Medulla oblongata (tissue), 1 donor: ENCODE data around the gene KLF18.
"Not testable (repeated sequence)": the region's sequence is repeated elsewhere in the genome, so short reads cannot be mapped to it uniquely, and the experiment has no call there.

ENCODE experiments used
- DNase-seq: peaks from one replicate; pipeline ENCODE4 v3.0.0-alpha.2; 2015; ENCODE audit errors: extremely low spot score

Gene KLF18

DNA sequence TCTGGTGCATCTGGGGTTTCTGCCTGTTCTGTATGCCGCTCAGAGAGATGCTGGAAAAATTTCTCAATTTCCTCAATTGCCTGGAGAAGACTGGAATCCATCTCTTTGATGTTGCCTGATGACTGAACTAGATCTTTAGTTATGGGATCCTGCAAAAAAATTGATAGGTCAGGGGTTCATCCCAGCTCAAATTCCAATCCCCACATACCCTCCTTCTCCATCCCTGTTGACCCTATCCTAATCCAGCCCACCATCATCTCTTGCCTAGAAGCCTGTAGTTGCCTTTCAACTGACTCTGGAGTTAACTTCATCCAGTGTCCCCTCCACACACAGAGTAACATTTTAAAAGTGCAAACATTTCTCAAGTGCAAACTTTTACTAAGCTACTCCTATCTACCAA is at the start of gene KLF18:
Gene KLF18 (minus strand): TSS at position 101 of the 400 bp plus-strand sequence. CDS start 0 bp downstream, at position 101.
- DNase-seq: no peak

DNA sequence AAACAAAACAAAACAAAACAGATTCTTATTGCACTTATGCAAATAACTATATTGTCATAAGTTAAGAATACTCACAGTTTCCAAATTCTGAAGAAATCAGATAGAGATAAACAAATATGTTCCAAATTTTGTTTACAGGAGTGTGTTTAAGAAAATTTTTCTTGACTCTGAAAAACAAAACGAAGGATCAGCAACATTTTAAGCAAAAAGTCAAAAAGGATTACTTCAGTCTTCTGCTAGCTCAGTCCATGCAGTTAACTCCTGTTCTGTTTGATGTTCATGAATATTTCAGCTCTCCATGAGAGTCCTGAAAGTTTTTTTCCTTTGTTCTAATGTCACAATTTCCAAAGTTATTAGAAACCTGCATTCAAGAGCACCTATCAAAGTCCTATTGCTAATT is 33.2 kb upstream of the KLF18 start:
- DNase-seq: no peak

DNA sequence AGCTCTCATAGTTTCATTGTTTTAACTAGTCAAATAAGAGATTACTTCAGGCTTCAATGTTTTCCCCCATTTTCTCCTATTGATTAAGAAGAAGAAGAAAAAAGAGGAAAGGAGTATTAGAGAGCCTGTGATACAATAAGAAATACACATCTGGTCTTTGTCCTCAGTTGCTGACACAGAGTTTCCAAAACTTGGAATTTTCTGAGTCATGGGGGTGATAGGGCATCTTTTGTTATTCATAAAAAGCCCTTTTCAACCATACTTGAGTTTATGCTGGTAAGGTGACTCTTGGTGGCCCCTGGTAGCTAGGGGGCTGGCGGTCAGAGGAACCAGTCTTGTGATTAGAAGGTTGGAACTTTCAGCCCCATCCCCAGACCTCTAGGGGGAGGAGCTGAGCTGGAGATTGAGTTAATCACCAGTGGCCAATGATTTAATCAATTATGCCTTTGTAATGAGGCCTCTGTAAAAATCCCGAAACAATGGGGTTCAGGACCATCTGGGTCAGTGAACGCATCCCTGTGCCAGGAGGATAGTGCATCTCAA is 28.9 kb upstream of the KLF18 start:
- DNase-seq: no peak

DNA sequence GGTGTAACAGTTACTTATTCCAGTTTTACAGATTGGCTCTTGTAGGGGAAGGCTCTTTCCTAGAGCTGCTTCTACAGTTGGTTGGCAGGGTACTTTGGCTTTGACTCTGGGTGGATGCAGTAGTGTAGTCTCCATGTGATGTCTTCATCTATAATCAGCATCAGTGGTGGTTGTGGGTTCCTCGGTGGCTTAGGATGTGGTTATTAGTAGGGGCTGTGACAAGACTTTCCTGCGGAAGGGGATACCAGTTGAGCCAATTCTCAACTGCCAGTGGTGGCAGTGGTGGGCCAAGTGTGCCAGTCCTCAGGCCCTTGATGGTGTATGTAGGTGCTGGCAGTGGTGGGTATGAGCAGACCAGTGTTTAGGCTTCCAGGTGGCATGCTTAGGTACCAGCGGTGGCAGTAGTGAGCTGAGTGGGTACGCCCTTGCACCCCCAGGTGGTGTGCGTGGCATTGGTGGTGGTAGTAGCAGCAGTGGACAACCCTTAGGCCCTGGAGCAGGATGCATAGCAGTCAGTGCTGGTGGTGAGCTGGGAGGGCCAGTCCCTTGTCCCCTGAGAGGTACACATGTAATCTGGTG is 27.2 kb upstream of the KLF18 start:
- DNase-seq: no peak

DNA sequence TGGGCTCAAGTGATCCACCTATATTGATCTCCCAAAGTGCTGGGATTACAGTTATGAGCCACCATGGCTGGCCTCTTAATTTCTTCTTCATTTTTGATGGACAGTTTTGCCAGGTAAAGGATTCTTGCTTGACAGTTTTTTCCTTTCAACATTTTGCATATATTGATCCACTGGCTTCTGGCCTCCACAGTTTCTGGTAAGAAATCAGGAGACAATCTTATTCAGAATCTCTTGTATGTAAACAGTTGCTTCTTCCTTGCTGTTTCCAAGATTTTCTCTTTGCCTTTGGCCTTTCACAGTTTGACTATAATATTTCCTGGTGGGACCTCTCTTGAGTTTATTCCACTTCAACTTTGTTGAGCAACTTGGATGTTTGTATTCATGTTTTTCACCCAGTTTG is 20.1 kb upstream of the KLF18 start:
- DNase-seq: no peak

DNA sequence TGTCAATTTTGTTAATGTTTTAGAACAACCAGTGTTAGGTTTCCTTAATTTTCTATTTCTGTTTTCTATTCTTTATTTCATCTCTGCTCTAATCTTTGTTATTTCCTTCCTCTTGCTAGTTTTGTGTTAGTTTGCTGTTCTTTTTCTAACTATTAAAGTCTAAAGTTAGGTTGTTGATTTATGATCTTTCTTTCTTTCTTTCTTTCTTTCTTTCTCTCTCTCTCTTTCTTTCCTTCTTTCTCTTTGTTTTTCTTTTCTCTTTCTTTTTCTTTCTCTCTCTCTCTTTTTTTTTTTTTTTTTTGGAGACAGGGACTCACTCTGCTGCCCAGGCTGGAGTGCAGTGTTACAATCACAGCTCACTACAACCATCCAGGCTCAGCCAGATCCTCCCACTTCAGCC is 17.4 kb upstream of the KLF18 start:
- no peak for DNase-seq

DNA sequence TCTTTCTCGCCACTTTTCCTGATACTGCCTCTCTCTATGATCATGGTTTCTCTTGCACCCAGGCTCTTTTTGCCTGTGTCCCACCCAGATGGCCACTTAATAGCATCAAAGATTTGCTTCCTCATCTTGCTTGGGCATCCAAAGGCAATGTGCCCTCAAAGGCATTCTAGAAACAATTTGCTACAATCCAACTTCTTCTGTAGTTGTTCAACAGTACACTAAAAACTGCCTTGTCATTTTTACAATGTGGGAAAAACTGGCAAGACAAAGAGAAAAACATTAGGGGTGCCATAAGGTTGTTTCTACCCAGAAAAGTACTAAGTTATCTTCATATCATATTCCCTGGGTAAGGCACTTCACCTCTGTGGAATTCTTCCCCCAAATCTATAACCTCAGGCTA is 16.5 kb upstream of the KLF18 start:
- DNase-seq: no peak

DNA sequence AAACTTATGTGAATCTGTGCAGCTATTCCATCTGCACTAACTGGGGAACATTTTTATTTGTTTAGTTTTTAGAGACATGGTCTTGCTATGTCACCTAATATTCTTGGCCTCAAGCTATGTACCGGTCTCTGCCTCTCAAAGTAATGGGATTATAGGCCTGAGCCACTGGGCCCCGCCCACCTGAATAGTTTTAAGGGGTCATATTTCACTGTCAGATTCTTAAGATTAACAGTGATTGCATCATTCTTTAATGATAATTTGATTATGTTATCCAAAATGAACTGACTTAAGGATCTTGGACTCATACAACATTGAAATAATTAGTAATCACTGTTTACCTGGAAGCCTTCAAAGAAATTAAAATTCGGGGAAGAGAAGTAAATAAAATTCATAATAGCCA is 12.6 kb upstream of the KLF18 start:
- no peak for DNase-seq

DNA sequence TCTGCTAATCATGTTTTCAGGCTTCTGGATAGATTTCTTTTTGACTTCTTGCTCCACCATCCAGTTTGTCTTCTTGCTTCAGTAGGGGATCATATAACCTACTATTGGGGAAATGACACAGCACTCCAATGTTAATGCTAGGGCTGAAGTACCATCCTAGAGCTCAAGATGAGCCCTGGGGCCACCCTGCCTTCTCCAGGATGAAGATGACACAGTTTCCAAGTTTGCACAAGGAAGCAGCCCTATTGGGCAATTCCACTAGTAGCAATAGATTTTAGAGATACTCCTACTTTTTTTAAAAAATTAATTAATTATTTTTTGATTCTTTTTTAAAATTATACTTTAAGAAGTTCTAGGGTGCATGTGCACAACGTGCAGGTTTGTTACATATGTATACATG is 11.3 kb upstream of the KLF18 start:
- DNase-seq: no peak

DNA sequence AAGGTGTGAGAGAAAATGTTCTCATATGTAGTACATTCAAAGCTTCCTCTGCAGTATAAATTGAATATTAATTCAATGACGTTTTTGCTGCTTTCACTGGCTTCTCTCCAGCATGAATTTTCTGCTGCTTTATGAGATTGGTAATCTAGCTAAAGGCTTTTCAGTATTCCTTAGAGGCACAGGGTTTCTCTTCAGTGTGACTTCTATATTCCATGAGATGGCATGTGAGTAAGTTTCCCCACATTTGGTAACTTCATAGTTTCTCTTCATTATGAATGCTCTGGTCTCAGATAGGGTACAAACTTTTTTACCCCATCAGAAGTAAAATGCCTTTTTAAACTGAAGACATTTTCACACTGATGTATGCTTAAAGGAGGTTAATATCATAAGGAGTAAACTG is 10.4 kb upstream of the KLF18 start:
- no peak for DNase-seq

DNA sequence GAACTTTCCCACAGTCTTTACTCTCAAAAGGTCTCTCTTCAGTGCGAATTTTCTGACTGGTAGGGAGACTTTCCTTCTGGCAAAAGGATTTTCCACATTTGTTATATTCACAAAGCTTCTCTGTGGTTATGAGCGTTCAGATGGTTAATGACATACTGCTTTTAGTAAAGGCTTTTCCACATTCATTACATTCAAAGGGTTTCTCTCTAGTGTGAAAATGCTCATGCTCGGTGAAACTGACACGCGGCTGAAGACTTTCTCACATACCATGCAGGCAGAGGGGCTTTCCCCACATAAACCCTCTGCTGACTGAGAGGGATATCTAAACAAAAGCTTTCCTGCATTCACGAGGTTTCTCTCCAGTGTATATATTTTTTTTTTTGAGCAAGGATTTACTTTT is 9.9 kb upstream of the KLF18 start:
- DNase-seq: no peak

DNA sequence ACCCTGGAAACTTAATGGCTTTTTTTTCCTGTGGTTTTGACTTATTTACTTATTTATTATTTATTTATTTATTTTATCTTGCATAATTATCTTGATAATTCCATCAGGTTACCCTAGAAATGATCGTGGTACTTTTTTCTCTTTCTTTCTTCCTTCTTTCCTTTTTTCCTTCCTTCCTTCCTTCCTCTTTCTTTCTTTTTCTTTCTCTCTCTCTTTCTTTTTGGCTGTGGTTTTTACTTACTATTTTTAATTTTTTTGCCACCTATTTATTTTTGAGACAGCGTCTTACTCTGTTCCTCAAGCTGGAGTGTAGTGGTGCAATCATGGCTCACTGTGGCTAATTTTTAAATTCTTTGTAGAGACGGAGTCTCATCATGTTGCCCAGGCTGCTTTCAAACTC is 6.2 kb upstream of the KLF18 start:
- DNase-seq: no peak

DNA sequence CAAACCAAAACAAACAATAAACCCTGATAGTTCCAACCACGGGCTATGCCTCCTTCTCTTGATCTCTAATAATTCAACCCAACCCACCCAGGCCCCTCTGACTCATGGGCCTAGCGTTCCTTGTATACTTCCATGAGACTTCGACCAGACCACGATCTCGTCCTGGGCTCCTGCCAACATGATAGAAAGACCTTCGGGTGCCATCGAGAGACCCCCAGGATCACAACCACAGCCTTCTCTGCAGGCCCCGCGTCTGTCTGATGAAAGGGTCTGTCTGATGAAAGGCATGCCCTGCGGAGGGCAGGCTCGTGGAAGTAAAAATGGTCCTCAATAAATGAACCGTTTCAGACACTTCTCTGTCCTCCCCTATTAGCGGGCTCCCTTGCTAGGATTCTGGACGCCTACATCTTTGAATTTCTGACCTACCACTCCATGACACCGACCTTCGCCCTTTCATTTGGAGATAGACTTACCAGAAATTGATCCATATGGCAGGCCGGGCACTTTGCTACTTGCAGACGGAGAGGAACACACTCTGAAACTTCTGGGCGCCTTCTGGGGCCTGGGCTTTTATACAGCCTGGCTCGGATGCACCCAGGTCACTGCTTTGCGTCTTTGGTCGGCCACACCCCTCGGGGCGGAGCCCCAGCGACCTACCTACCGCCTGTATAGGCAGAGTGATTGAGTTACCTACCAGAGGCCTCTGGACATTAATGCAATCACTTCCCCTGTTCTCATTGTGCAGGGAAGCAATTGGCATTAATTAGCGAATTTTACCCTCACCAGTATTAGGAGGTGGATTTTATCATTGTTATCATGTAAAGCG is 5.3 kb upstream of the KLF18 start:
- DNase-seq: no peak

DNA sequence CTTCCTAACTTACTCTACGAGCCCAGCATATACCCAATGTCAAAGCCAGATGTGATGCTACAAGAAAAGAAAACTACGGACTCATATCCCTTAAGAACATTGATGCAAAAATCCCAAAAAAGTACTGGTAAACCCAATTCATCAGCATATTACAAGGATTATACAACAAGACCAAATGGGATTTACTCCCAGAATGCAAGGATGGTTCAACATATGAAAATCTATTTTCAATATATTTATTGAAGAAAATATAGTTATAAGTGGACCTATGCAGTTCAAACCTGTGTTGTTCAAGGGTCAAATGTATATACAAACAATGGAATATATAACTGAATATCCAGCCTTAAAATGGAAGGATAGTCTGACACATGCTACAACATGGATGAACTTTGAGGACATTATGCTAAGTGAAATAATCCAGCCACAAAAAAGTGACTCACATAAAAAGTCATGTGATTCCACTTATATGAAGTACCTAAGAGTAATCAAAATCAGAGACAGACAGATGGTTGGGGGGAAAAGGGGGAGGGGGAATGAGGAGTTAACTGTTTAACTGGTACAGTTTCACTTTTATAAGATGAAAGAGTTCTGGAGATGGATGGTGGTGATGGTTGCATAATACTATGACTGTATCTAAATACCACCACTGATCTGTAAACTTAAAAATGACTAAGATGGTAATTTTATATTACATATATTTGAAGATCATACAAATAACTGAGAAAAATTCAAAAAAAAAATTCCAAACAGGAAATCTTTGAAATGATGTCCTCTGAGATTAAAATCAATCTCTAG is 3.7 kb upstream of the KLF18 start:
- DNase-seq: no peak

DNA sequence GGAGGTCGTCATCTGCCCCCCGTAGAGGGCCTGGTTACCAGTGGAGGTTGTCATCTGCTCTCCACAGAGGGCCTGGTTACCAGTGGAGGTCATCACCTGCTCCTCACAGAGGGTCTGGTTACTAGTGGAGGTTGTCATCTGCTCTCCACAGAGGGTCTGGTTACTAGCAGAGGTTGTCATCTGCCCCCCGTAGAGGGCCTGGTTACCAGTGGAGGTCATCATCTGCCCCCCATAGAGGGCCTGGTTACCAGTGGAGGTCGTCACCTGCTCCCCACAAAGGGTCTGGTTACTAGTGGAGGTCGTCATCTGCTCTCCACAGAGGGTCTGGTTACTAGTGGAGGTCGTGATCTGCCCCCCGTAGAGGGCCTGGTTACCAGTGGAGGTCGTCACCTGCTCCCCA is 1.9 kb downstream of the KLF18 start:
- DNase-seq: not testable (repeated sequence)

DNA sequence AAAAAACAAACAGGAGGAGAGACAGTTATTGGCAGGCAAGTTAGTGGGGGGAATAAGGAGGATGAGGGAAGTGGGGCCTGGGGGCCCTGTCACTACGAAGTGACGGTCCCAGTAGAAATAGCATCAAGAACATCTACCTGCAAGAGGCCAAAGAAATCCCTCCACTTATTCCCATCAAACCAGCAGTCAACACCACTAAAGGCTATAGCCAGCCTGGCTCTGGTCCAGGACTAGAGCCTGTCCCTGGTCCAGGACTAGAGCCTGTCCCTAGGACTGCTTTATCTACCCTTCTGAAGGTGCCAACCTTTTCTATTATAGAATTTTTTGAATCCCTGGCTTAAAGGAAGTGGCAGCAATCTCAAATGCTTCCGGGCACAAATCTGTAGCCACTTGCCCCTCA is 3.2 kb downstream of the KLF18 start:
- no peak for DNase-seq

DNA sequence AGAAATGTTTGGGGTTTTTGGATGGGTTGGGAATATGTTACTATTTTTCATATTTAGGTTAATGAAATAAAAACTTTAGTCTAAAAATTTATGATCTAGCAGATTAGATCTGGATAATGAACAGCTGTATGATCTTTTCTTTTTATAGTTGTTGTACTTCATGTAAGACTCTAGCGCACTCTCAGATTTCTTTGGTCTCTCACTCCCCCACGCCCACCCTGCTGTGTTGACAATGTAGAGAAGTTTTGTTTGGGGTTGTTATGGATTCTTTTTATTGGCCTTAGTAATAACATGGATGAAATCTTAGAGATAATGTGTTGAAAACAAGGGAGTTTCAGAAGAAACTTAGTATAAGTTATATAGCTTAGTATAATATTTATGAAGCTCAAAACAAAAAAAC is 5.5 kb downstream of the KLF18 start:
- no peak for DNase-seq

DNA sequence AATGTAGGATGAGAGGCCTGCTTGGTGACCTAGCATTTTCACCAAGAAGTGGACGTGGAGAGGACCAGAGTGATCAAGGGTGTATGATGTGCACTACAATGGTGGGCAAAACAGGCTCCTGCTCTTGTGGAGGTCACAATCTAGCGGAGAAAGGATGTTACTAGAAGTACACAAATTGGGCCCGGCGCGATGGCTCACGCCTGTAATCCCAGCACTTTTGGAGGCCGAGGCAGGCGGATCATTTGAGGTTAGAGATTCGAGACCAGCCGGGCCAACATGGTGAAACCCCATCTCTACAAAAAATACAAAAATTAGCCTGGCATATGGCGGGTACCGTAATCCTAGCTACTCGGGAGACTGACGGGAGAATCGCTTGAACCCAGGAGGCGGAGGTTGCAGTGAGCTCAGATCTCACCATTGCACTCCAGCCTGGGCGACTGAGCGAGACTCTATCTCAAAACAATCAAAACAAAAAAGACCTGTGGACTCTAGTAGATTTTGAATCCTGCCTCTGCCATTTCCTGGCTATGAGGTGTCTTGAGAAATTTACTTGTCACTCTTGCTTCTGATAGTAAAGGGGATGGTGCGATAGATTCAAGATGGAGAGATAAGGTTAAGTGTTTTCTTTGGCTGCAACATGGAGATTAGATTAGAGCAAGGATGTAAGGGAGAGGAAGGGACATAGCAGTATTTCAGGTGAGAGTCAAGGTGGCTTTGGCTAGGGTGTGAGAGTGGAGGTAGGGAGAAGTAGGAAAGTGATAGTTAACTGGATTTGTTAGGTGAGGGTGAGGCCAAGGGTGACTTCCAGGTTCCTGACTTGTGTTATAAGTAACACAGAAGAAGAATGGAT is 7.1 kb downstream of the KLF18 start:
- no peak for DNase-seq

DNA sequence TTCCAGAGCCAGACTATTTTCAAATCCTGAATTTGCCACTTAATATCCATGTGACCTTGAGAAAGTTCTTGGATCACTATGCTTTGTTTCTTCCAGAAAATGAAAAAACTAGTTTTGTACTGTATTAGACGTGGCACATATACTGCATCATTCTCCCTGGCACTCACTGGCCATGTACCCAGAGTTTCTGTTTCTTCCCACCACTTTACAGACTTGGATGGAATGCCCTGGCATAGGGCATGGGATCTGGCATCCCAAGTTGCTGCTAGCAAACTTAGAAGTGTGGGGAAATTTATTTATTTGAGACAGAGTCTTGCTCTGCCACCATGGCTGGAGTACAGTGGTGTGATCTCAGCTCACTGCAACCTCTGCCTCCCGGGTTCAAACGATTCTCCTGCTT is 10.0 kb downstream of the KLF18 start:
- DNase-seq: no peak

DNA sequence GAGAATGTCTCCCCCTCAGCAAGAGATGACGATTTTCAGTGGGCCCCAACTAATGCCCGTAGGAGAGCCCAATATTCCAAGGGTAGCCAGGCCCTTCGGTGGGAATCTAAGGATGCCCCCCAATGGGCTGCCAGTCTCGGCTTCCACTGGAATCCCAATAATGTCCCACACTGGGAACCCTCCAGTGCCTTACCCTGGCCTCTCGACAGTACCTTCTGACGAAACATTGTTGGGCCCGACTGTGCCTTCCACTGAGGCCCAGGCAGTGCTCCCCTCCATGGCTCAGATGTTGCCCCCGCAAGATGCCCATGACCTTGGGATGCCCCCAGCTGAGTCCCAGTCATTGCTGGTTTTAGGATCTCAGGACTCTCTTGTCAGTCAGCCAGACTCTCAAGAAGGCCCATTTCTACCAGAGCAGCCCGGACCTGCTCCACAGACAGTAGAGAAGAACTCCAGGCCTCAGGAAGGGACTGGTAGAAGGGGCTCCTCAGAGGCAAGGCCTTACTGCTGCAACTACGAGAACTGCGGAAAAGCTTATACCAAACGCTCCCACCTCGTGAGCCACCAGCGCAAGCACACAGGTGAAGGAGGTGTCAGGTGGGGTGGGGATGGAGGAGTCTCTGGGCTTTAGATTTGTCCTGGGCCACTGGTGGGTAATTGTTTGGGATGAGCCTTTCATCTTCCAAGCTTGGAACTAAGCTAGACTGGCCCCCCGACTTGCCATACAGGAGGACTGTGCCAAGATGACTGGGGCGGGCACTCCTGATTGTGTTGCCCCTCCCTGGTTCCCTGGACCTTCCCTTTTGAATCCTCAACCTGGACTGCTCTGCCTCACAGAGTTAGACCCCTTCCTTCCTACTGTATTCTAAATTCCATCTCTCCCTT is 11.6 kb downstream of the KLF18 start:
- no peak for DNase-seq
